BJ (cell line): ENCODE results near the gene HOXB3. TPM values are rescaled to one million over a fixed set of nuclear protein-coding genes. Genes with fewer than 3 reads are reported as not detected.
"Not testable (repeated sequence)": the region's sequence is repeated elsewhere in the genome, so short reads cannot be mapped to it uniquely, and the experiment has no call there.

Experiments
- CTCF ChIA-PET: fragments of 350-600 bp; formaldehyde crosslinking; extraction: SDS; loops from one replicate; lab custom pipeline; 2021; ENCODE audit warnings: antibody characterized with exemption, inconsistent platforms; lab: Yijun Ruan, JAX
- POLR2A ChIA-PET: fragments of 300-600 bp; sonication (Branson Sonifier 250); formaldehyde crosslinking; extraction: SDS; loops from one replicate; lab custom pipeline; 2021; ENCODE audit warnings: antibody characterized with exemption; lab: Charles Lee
- DNase-seq: peaks from one replicate; pipeline ENCODE4 v3.0.0-alpha.2; 2011; ENCODE audit warnings: low read depth
- H3K27me3 ChIP-seq: 2 replicates; pipeline ENCODE4 v1.6.0; 2011; ENCODE audit warnings: low read length; ENCODE audit not compliant: control insufficient read depth, insufficient read depth
- H3K36me3 ChIP-seq: 2 replicates; pipeline ENCODE4 v1.5.1; 2011; ENCODE audit warnings: low read length; ENCODE audit not compliant: control insufficient read depth, insufficient read depth
- H3K4me3 ChIP-seq: 2 replicates; pipeline ENCODE4 v1.5.1; 2011; ENCODE audit warnings: low read depth, mild to moderate bottlenecking, control low read depth, low read length
- CTCF ChIP-seq: IDR thresholded peaks from 2 replicates; pipeline ENCODE4 v1.5.1; 2011; ENCODE audit warnings: low read depth, mild to moderate bottlenecking, control low read depth, inconsistent platforms, low read length, moderate library complexity; ENCODE audit not compliant: insufficient read depth
- polyA plus RNA-seq: library from polyadenylated mRNA; depleted of rRNA; stranded (reverse); fragments of >200 nt; gene quantifications from 2 replicates; pipeline ENCODE4 v1.2.3, GENCODE V29; 2011

The HOXB3 gene
- polyA plus RNA-seq, 1 experiment, result not detected

- H3K36me3 ChIP-seq, result no peaks in the 10 kb centered on the region
- no peak for DNase-seq
- H3K4me3 ChIP-seq, result no peak overlapping the region
- H3K27me3 ChIP-seq, result peaks cover 21% of the 10 kb centered on the region
- CTCF ChIA-PET, result interaction anchor here (0.6 to 1.4 kb wide), 4 partner anchors 14 to 331 kb away, joined by 3 to 4 read pairs (median 3); no protein-coding TSS in a partner anchor
- POLR2A ChIA-PET, result no interaction called here
- TF ChIP-seq CTCF, result no peak
These were observed 76.9 kb downstream of the HOXB3 start for GRCh38 chr17:48513097-48513496.

GRCh38 chr17:48510761-48511604 is 79.1 kb downstream of the HOXB3 start:
- DNase-seq, result no peak
- no peak for TF ChIP-seq CTCF
- Histone ChIP-seq H3K36me3 (no peaks in the 10 kb centered on the region), H3K27me3 (peaks cover 14% of the 10 kb centered on the region), H3K4me3 (no peak overlapping the region)
- POLR2A ChIA-PET, result no interaction called here
- CTCF ChIA-PET, result interaction anchor here (0.6 to 0.8 kb wide), 2 partner anchors 19 to 21 kb away, joined by 3 read pairs; no protein-coding TSS in a partner anchor

- POLR2A ChIA-PET, result no interaction called here
- H3K27me3 ChIP-seq, result peaks cover 13% of the 10 kb centered on the region
- CTCF ChIA-PET, result interaction anchor here (0.8 kb wide), 1 partner anchor 18 kb away, joined by 3 read pairs; no protein-coding TSS in a partner anchor
- TF ChIP-seq CTCF, result no peak
- H3K4me3 ChIP-seq, result no peak overlapping the region
- DNase-seq, result no peak
- no peaks in the 10 kb centered on the region for H3K36me3 ChIP-seq
These were observed 79.7 kb downstream of the HOXB3 start for GRCh38 chr17:48510381-48510760.

- H3K4me3 ChIP-seq, result not testable (repeated sequence)
- CTCF ChIA-PET, result interaction anchor here (0.8 kb wide), 1 partner anchor 17 kb away, joined by 3 read pairs; no protein-coding TSS in a partner anchor
- peaks cover 11% of the 10 kb centered on the region for H3K27me3 ChIP-seq
These were observed 80.3 kb downstream of the HOXB3 start for GRCh38 chr17:48509708-48510107.

GRCh38 chr17:48506246-48506645 is 83.8 kb downstream of the HOXB3 start:
- CTCF ChIA-PET, result interaction anchor here (1.3 to 3.6 kb wide), 2 partner anchors 12 to 14 kb away, joined by 4 to 18 read pairs; no protein-coding TSS in a partner anchor
- POLR2A ChIA-PET, result no interaction called here

More at GRCh38 chr17:48509708-48510107, 80.3 kb downstream of the HOXB3 start:
- H3K36me3 ChIP-seq, POLR2A ChIA-PET, DNase-seq: not testable (repeated sequence)

More at GRCh38 chr17:48506246-48506645, 83.8 kb downstream of the HOXB3 start:
- DNase-seq, result no peak
- Histone ChIP-seq H3K36me3 (no peaks in the 10 kb centered on the region), H3K4me3 (no peak overlapping the region), H3K27me3 (peaks cover 2% of the 10 kb centered on the region; the same call in 1 of the 2 replicates)
- no peak for TF ChIP-seq CTCF
